HEK293 (cell line): Measurements from ENCODE around the gene SERINC5.

Source experiments
- EGR2 ChIP-seq: fragments of 450-650 bp; formaldehyde crosslinking; IDR thresholded peaks from 2 replicates; pipeline ENCODE4 v1.5.1; 2016; ENCODE audit warnings: low read depth, missing biosample characterization, missing genetic modification characterization
- PRDM1 ChIP-seq: fragments of 450-650 bp; formaldehyde crosslinking; IDR thresholded peaks from 2 replicates; pipeline ENCODE4; 2016; ENCODE audit warnings: missing biosample characterization, missing genetic modification characterization
- PRDM6 ChIP-seq: fragments of 450-650 bp; formaldehyde crosslinking; IDR thresholded peaks from 2 replicates; pipeline ENCODE4 v1.5.1; 2017; ENCODE audit warnings: missing biosample characterization, missing genetic modification characterization
- SCRT1 ChIP-seq: fragments of 450-650 bp; formaldehyde crosslinking; IDR thresholded peaks from 2 replicates; pipeline ENCODE4 v1.5.1; 2016; ENCODE audit warnings: missing biosample characterization, missing genetic modification characterization, borderline replicate concordance
- ZBTB26 ChIP-seq: fragments of 450-650 bp; formaldehyde crosslinking; optimal IDR thresholded peaks from 2 replicates; pipeline ENCODE3; 2016; ENCODE audit warnings: missing biosample characterization, mild to moderate bottlenecking, missing genetic modification characterization
- ZNF10 ChIP-seq: fragments of 450-650 bp; formaldehyde crosslinking; IDR thresholded peaks from 2 replicates; pipeline ENCODE4 v1.5.1; 2017; ENCODE audit warnings: missing biosample characterization, missing genetic modification characterization
- ZNF138 ChIP-seq: fragments of 450-650 bp; formaldehyde crosslinking; IDR thresholded peaks from 2 replicates; pipeline ENCODE4 v1.5.1; 2016; ENCODE audit warnings: missing biosample characterization, missing genetic modification characterization, borderline replicate concordance
- ZNF350 ChIP-seq: fragments of 450-650 bp; formaldehyde crosslinking; IDR thresholded peaks from 2 replicates; pipeline ENCODE4 v1.5.0; 2017; ENCODE audit warnings: missing biosample characterization, mild to moderate bottlenecking, missing genetic modification characterization
- ZNF449 ChIP-seq: fragments of 450-650 bp; formaldehyde crosslinking; IDR thresholded peaks from 2 replicates; pipeline ENCODE4 v1.5.1; 2017; ENCODE audit warnings: missing biosample characterization, mild to moderate bottlenecking, missing genetic modification characterization, moderate library complexity
- ZNF544 ChIP-seq: fragments of 450-650 bp; formaldehyde crosslinking; IDR thresholded peaks from 2 replicates; pipeline ENCODE4 v1.5.0; 2017; ENCODE audit warnings: missing biosample characterization, missing genetic modification characterization
- ZNF768 ChIP-seq: fragments of 450-650 bp; formaldehyde crosslinking; IDR thresholded peaks from 2 replicates; pipeline ENCODE4 v1.5.1; 2018; ENCODE audit warnings: missing biosample characterization, mild to moderate bottlenecking, missing genetic modification characterization
- ZNF792 ChIP-seq: fragments of 450-650 bp; formaldehyde crosslinking; IDR thresholded peaks from 2 replicates; pipeline ENCODE4 v1.5.1; 2016; ENCODE audit warnings: missing biosample characterization, missing genetic modification characterization
- ZNF843 ChIP-seq: fragments of 450-650 bp; formaldehyde crosslinking; IDR thresholded peaks from 2 replicates; pipeline ENCODE4 v1.5.1; 2016; ENCODE audit warnings: missing biosample characterization, missing genetic modification characterization
- ZXDB ChIP-seq: fragments of 450-650 bp; formaldehyde crosslinking; IDR thresholded peaks from 2 replicates; pipeline ENCODE4 v1.5.1; 2016; ENCODE audit warnings: missing biosample characterization, missing genetic modification characterization
- TF ChIP-seq, protein P1 (sequence below): fragments of 450-650 bp; formaldehyde crosslinking; IDR thresholded peaks from 2 replicates; pipeline ENCODE4 v1.5.1; 2016; ENCODE audit warnings: missing biosample characterization, missing genetic modification characterization
- TF ChIP-seq, protein P2 (sequence below): fragments of 450-650 bp; formaldehyde crosslinking; IDR thresholded peaks from 2 replicates; pipeline ENCODE4 v1.5.1; 2016; ENCODE audit warnings: missing biosample characterization, missing genetic modification characterization
- TF ChIP-seq, protein P3 (sequence below): fragments of 450-650 bp; formaldehyde crosslinking; IDR thresholded peaks from 2 replicates; pipeline ENCODE4 v1.5.1; 2016; ENCODE audit warnings: missing biosample characterization, missing genetic modification characterization, borderline replicate concordance

The SERINC5 gene

GRCh38 chr5:80255811-80256712, at the start of gene SERINC5 (continued):
- TF ChIP-seq ZNF449 (tag by site-specific recombination), result 0 out of 2 replicates have a peak, but pooled peaks have one; percentile 29
- peak; percentile 7; the same call in 1 of the 2 replicates for TF ChIP-seq PRDM1 (tag by site-specific recombination)
- TF ChIP-seq, protein P1, sequence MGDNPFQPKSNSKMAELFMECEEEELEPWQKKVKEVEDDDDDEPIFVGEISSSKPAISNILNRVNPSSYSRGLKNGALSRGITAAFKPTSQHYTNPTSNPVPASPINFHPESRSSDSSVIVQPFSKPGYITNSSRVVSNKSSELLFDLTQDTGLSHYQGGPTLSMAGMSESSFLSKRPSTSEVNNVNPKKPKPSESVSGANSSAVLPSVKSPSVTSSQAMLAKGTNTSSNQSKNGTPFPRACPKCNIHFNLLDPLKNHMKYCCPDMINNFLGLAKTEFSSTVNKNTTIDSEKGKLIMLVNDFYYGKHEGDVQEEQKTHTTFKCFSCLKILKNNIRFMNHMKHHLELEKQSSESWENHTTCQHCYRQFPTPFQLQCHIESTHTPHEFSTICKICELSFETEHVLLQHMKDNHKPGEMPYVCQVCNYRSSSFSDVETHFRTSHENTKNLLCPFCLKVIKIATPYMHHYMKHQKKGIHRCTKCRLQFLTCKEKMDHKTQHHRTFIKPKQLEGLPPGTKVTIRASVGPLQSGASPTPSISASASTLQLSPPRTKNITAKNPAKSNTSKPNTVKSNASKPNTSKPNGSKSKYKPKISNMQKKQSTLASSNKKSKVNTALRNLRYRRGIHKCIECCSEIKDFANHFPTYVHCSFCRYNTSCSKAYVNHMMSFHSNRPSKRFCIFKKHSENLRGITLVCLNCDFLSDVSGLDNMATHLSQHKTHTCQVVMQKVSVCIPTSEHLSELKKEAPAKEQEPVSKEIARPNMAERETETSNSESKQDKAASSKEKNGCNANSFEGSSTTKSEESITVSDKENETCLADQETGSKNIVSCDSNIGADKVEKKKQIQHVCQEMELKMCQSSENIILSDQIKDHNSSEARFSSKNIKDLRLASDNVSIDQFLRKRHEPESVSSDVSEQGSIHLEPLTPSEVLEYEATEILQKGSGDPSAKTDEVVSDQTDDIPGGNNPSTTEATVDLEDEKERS, result no peak
- TF ChIP-seq ZNF843 (tag by site-specific recombination), result no peak
- TF ChIP-seq ZBTB26 (tag by site-specific recombination), result peak; percentile 88
- no peak for TF ChIP-seq ZNF10 (tag by site-specific recombination)
- TF ChIP-seq ZNF792 (tag by site-specific recombination), result no peak
- TF ChIP-seq ZNF544 (tag by site-specific recombination), result no peak
- TF ChIP-seq SCRT1 (tag by site-specific recombination), result no peak
- TF ChIP-seq ZNF138 (tag by site-specific recombination), result no peak
- no peak for TF ChIP-seq ZNF350 (tag by site-specific recombination)
- 0 out of 2 replicates have a peak, but pooled peaks have one; percentile 11 for TF ChIP-seq EGR2 (tag by site-specific recombination)
- no peak for TF ChIP-seq PRDM6 (tag by site-specific recombination)
- TF ChIP-seq, protein P2, sequence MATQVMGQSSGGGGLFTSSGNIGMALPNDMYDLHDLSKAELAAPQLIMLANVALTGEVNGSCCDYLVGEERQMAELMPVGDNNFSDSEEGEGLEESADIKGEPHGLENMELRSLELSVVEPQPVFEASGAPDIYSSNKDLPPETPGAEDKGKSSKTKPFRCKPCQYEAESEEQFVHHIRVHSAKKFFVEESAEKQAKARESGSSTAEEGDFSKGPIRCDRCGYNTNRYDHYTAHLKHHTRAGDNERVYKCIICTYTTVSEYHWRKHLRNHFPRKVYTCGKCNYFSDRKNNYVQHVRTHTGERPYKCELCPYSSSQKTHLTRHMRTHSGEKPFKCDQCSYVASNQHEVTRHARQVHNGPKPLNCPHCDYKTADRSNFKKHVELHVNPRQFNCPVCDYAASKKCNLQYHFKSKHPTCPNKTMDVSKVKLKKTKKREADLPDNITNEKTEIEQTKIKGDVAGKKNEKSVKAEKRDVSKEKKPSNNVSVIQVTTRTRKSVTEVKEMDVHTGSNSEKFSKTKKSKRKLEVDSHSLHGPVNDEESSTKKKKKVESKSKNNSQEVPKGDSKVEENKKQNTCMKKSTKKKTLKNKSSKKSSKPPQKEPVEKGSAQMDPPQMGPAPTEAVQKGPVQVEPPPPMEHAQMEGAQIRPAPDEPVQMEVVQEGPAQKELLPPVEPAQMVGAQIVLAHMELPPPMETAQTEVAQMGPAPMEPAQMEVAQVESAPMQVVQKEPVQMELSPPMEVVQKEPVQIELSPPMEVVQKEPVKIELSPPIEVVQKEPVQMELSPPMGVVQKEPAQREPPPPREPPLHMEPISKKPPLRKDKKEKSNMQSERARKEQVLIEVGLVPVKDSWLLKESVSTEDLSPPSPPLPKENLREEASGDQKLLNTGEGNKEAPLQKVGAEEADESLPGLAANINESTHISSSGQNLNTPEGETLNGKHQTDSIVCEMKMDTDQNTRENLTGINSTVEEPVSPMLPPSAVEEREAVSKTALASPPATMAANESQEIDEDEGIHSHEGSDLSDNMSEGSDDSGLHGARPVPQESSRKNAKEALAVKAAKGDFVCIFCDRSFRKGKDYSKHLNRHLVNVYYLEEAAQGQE, result 0 out of 2 replicates have a peak, but pooled peaks have one; percentile 11
- TF ChIP-seq, protein P3, sequence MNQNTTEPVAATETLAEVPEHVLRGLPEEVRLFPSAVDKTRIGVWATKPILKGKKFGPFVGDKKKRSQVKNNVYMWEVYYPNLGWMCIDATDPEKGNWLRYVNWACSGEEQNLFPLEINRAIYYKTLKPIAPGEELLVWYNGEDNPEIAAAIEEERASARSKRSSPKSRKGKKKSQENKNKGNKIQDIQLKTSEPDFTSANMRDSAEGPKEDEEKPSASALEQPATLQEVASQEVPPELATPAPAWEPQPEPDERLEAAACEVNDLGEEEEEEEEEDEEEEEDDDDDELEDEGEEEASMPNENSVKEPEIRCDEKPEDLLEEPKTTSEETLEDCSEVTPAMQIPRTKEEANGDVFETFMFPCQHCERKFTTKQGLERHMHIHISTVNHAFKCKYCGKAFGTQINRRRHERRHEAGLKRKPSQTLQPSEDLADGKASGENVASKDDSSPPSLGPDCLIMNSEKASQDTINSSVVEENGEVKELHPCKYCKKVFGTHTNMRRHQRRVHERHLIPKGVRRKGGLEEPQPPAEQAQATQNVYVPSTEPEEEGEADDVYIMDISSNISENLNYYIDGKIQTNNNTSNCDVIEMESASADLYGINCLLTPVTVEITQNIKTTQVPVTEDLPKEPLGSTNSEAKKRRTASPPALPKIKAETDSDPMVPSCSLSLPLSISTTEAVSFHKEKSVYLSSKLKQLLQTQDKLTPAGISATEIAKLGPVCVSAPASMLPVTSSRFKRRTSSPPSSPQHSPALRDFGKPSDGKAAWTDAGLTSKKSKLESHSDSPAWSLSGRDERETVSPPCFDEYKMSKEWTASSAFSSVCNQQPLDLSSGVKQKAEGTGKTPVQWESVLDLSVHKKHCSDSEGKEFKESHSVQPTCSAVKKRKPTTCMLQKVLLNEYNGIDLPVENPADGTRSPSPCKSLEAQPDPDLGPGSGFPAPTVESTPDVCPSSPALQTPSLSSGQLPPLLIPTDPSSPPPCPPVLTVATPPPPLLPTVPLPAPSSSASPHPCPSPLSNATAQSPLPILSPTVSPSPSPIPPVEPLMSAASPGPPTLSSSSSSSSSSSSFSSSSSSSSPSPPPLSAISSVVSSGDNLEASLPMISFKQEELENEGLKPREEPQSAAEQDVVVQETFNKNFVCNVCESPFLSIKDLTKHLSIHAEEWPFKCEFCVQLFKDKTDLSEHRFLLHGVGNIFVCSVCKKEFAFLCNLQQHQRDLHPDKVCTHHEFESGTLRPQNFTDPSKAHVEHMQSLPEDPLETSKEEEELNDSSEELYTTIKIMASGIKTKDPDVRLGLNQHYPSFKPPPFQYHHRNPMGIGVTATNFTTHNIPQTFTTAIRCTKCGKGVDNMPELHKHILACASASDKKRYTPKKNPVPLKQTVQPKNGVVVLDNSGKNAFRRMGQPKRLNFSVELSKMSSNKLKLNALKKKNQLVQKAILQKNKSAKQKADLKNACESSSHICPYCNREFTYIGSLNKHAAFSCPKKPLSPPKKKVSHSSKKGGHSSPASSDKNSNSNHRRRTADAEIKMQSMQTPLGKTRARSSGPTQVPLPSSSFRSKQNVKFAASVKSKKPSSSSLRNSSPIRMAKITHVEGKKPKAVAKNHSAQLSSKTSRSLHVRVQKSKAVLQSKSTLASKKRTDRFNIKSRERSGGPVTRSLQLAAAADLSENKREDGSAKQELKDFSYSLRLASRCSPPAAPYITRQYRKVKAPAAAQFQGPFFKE (tag by site-specific recombination), result no peak
- TF ChIP-seq ZNF768 (tag by site-specific recombination), result 0 out of 2 replicates have a peak, but pooled peaks have one; percentile 30
- 0 out of 2 replicates have a peak, but pooled peaks have one; percentile 7 for TF ChIP-seq ZXDB
